Breast epithelium (tissue), 4 donors: ENCODE data around the gene TOPBP1. TPM values are rescaled to one million over a fixed set of nuclear protein-coding genes. Genes with fewer than 3 reads are reported as not detected.
"Not testable (repeated sequence)": the region's sequence is repeated elsewhere in the genome, so short reads cannot be mapped to it uniquely, and the experiment has no call there.

ENCODE experiments used
- DNase-seq, 2 donors: peaks; one replicate each; pipeline ENCODE4 v3.0.0-alpha.2; 2019; ENCODE audit warnings: low spot score in 2 of 2
- H3K27ac ChIP-seq, 2 donors: fragments of 200-600 bp; sonication (generic) in 1 of 2; one replicate each; pipeline ENCODE4 v1.5.1; 2016 to 2019; ENCODE audit warnings: mild to moderate bottlenecking in 1 of 2
- H3K27me3 ChIP-seq, 2 donors: fragments of 200-600 bp; sonication (generic) in 1 of 2; one replicate each; pipeline versions ENCODE4 v1.5.1 to v1.6.0; 2017 to 2019; ENCODE audit warnings: control low read depth in 1 of 2, mild to moderate bottlenecking in 1 of 2
- H3K36me3 ChIP-seq: fragments of 200-600 bp; one replicate; pipeline ENCODE4 v1.5.1; 2019
- H3K4me1 ChIP-seq, 2 donors: fragments of 200-600 bp; sonication (generic); one replicate each; pipeline ENCODE4 v1.5.1; 2016 to 2019; ENCODE audit warnings: control low read depth in 1 of 2
- H3K4me3 ChIP-seq, 3 donors: fragments of 200-600 bp; sonication (generic); 1 replicate in 2 of 3; 2 replicates in 1 of 3; pipeline ENCODE4 v1.5.1; 2016 to 2019; ENCODE audit warnings: mild to moderate bottlenecking in 3 of 3, moderate library complexity in 2 of 3
- H3K9me3 ChIP-seq, 2 donors: fragments of 200-600 bp; sonication (generic) in 1 of 2; one replicate each; pipeline ENCODE4 v1.5.1; 2016 to 2019; ENCODE audit warnings: control low read depth in 1 of 2
- CTCF ChIP-seq, 3 donors: fragments of 450-650 bp; IDR thresholded peaks; one replicate each; pipeline ENCODE4 v1.5.1; 2016 to 2017; ENCODE audit warnings: antibody characterized with exemption in 3 of 3, mild to moderate bottlenecking in 3 of 3, moderate library complexity in 3 of 3
- POLR2A ChIP-seq: fragments of 450-650 bp; IDR thresholded peaks from one replicate; pipeline ENCODE4 v1.6.1; 2016; ENCODE audit warnings: antibody characterized with exemption, mild to moderate bottlenecking, moderate library complexity
- POLR2AphosphoS5 ChIP-seq, 3 donors: sonication (generic); formaldehyde crosslinking; IDR thresholded peaks; one replicate each; pipeline ENCODE4 v1.6.1; 2017; ENCODE audit warnings: antibody characterized with exemption in 3 of 3
- intact Hi-C: fragments of 100-400 bp; cut with DNase I; formaldehyde crosslinking; loops from one replicate; pipeline ENCODE4 v1.15.1; 2023; ENCODE audit warnings: low total_unique reads
- total RNA-seq, 3 donors: library from RNA; depleted of rRNA; stranded (reverse); fragments of >200 nt; gene quantifications; one replicate each; pipeline ENCODE4 v1.1.0, GENCODE V29; 2016

The TOPBP1 gene
- total RNA-seq, 3 donors from 2014 or later = 33.4 to 58.1 (median 38.7) TPM

- intact Hi-C loops = no loop called here
- Histone ChIP-seq H3K4me1 (no peaks in the 10 kb centered on the region), H3K36me3 (no peaks in the 10 kb centered on the region), H3K27ac (no peak overlapping the region), H3K27me3 (peaks cover 4 to 11% of the 10 kb centered on the region in 2 donors), H3K9me3 (no peaks in the 10 kb centered on the region), H3K4me3 (no peak overlapping the region)
- TF ChIP-seq POLR2A = no peak
- TF ChIP-seq CTCF (IDR thresholded peaks at IDR 0.05) = no peak
- TF ChIP-seq POLR2AphosphoS5 (IDR thresholded peaks at IDR 0.05) = no peak
- no peak for DNase-seq
Measured at GRCh38 chr3:133672461-133672860, 10.7 kb upstream of the TOPBP1 start.

- Histone ChIP-seq H3K27me3 (peaks cover 4 to 11% of the 10 kb centered on the region in 2 donors), H3K4me1 (no peaks in the 10 kb centered on the region), H3K9me3 (no peaks in the 10 kb centered on the region), H3K36me3 (no peaks in the 10 kb centered on the region), H3K4me3 (no peak overlapping the region), H3K27ac (no peak overlapping the region)
- no peak for DNase-seq
- TF ChIP-seq POLR2AphosphoS5 (IDR thresholded peaks at IDR 0.05) = no peak
- no peak for TF ChIP-seq CTCF (IDR thresholded peaks at IDR 0.05)
- TF ChIP-seq POLR2A = no peak
- intact Hi-C loops = no loop called here
Measured at GRCh38 chr3:133670525-133670995, 8.8 kb upstream of the TOPBP1 start.

GRCh38 chr3:133669949-133670524, 8.3 kb upstream of the TOPBP1 start:
- intact Hi-C loops = no loop called here
- TF ChIP-seq POLR2A (no peak), POLR2AphosphoS5 (IDR thresholded peaks at IDR 0.05) (no peak), CTCF (IDR thresholded peaks at IDR 0.05) (no peak)
- Histone ChIP-seq H3K27ac (no peak overlapping the region), H3K4me1 (no peaks in the 10 kb centered on the region), H3K27me3 (peaks cover 4 to 11% of the 10 kb centered on the region in 2 donors), H3K9me3 (no peaks in the 10 kb centered on the region), H3K4me3 (no peak overlapping the region), H3K36me3 (no peaks in the 10 kb centered on the region)
- DNase-seq = no peak

GRCh38 chr3:133667118-133667517, 5.4 kb upstream of the TOPBP1 start:
- no peaks in the 10 kb centered on the region for H3K9me3 ChIP-seq
- TF ChIP-seq CTCF (IDR thresholded peaks at IDR 0.05) (no peak), POLR2AphosphoS5 (IDR thresholded peaks at IDR 0.05) (no peak), POLR2A (no peak)
- no peaks in the 10 kb centered on the region for H3K27me3 ChIP-seq
- H3K4me3 ChIP-seq = no peak overlapping the region
- no peak for DNase-seq
- H3K27ac ChIP-seq = no peak overlapping the region
- no peaks in the 10 kb centered on the region for H3K36me3 ChIP-seq
- no peaks in the 10 kb centered on the region for H3K4me1 ChIP-seq
- intact Hi-C loops = no loop called here

GRCh38 chr3:133665188-133665587, 3.4 kb upstream of the TOPBP1 start:
- intact Hi-C loops, H3K9me3 ChIP-seq, H3K27me3 ChIP-seq, H3K4me3 ChIP-seq, H3K36me3 ChIP-seq, H3K27ac ChIP-seq, DNase-seq, H3K4me1 ChIP-seq: not testable (repeated sequence)
